HG02763 (cell line): ENCODE measurements around the gene ALPP.

ENCODE experiments used
- ATAC-seq: cut with Tn5 transposase; IDR thresholded peaks from one replicate; pipeline ENCODE4 v1.9.1; 2021; ENCODE audit warnings: mild to moderate bottlenecking, moderate library complexity; ENCODE audit not compliant: unreplicated experiment

Gene ALPP

GRCh38 chr2:232340171-232340935 is 38.2 kb upstream of the ALPP start:
- ATAC-seq = no peak

- no peak for ATAC-seq
Measured at GRCh38 chr2:232341061-232341738, 37.4 kb upstream of the ALPP start.

- no peak for ATAC-seq
Measured at GRCh38 chr2:232341739-232342126, 36.8 kb upstream of the ALPP start.

GRCh38 chr2:232342635-232343565 is 35.7 kb upstream of the ALPP start:
- ATAC-seq = no peak

- ATAC-seq = no peak
Measured at GRCh38 chr2:232343821-232344220, 34.7 kb upstream of the ALPP start.

GRCh38 chr2:232345251-232345650 is 33.3 kb upstream of the ALPP start:
- ATAC-seq = no peak

GRCh38 chr2:232347369-232347768 is 31.2 kb upstream of the ALPP start:
- ATAC-seq = no peak

- ATAC-seq = no peak
Measured at GRCh38 chr2:232348936-232349335, 29.6 kb upstream of the ALPP start.

- no peak for ATAC-seq
Measured at GRCh38 chr2:232349546-232349945, 29.0 kb upstream of the ALPP start.

GRCh38 chr2:232349946-232350635 is 28.5 kb upstream of the ALPP start:
- no peak for ATAC-seq

- no peak for ATAC-seq
Measured at GRCh38 chr2:232350804-232351685, 27.5 kb upstream of the ALPP start.

- ATAC-seq = no peak
Measured at GRCh38 chr2:232351686-232352510, 26.7 kb upstream of the ALPP start.

- no peak for ATAC-seq
Measured at GRCh38 chr2:232352511-232353091, 25.9 kb upstream of the ALPP start.

- no peak for ATAC-seq
Measured at GRCh38 chr2:232353096-232353495, 25.5 kb upstream of the ALPP start.

- ATAC-seq = no peak
Measured at GRCh38 chr2:232353660-232354059, 24.9 kb upstream of the ALPP start.

GRCh38 chr2:232354069-232354468 is 24.5 kb upstream of the ALPP start:
- ATAC-seq = no peak

GRCh38 chr2:232361646-232362045 is 16.9 kb upstream of the ALPP start:
- no peak for ATAC-seq

GRCh38 chr2:232362174-232362900 is 16.2 kb upstream of the ALPP start:
- ATAC-seq = no peak
